A549 (cell line): ENCODE data around the gene GBE1. TPM values are rescaled to one million over a fixed set of nuclear protein-coding genes. Genes with fewer than 3 reads are reported as not detected.

Experiments used
- ATAC-seq, 2 experiments: fragments of 200-7000 bp in 1 of 2; fragments of >200 bp in 1 of 2; cut with Nextera tagmentation in 1 of 2; cut with Tn5 transposase in 1 of 2; 3 replicates each; pipeline versions ENCODE4 v1.8.0 to v1.9.1; 2018 to 2020; ENCODE audit warnings: mild to moderate bottlenecking in 1 of 2, moderate library complexity in 1 of 2
- CTCF ChIA-PET: fragments of 300-600 bp; sonication (Branson Sonifier 250); formaldehyde crosslinking; extraction: SDS; loops from one replicate; lab custom pipeline; 2021; ENCODE audit warnings: antibody characterized with exemption, inconsistent platforms; lab: Yijun Ruan, JAX
- POLR2A ChIA-PET: fragments of 350-600 bp; formaldehyde crosslinking; extraction: SDS; loops from one replicate; lab custom pipeline; 2021; ENCODE audit warnings: antibody characterized with exemption, inconsistent platforms; lab: Yijun Ruan, JAX
- DNase-seq, 2 experiments: peaks; one replicate each; pipeline versions ENCODE4 v3.0.0 to v3.0.0-alpha.2; 2011 to 2016; ENCODE audit warnings: low read depth in 1 of 2, low spot score in 1 of 2
- FAIRE-seq: peaks from 2 replicates; lab custom pipeline; 2011; peaks lifted over from hg19 to GRCh38; lab: Jason Lieb, UNC
- H3K27ac ChIP-seq, 2 experiments: fragments of >200 bp; sonication (Bioruptor Twin); formaldehyde crosslinking; 3 replicates each; pipeline ENCODE4 v1.5.1; 2016 to 2017
- H3K4me1 ChIP-seq: fragments of >200 bp; sonication (Bioruptor Twin); formaldehyde crosslinking; 3 replicates; pipeline ENCODE4 v1.6.1; 2016
- H3K4me2 ChIP-seq: fragments of >200 bp; sonication (Bioruptor Twin); formaldehyde crosslinking; 3 replicates; pipeline ENCODE4 v1.6.1; 2016
- H3K4me3 ChIP-seq: fragments of >200 bp; sonication (Bioruptor Twin); formaldehyde crosslinking; 3 replicates; pipeline ENCODE4 v1.5.1; 2016
- H3K9me3 ChIP-seq: fragments of >200 bp; sonication (Bioruptor Twin); formaldehyde crosslinking; 3 replicates; pipeline ENCODE4 v1.6.1; 2016
- BHLHE40 ChIP-seq: IDR thresholded peaks from 2 replicates; pipeline ENCODE4 v1.6.1; 2012; ENCODE audit warnings: low read depth, low read length, inconsistent platforms
- CHD2 ChIP-seq: fragments of 150-350 bp; IDR thresholded peaks from 2 replicates; pipeline ENCODE4 v1.6.1; 2014; ENCODE audit warnings: low read length; ENCODE audit not compliant: partially characterized antibody
- FOXS1 ChIP-seq: fragments of 250-450 bp; sonication (Bioruptor Pico); IDR thresholded peaks from 2 replicates; pipeline ENCODE4 v1.5.0; 2020; ENCODE audit warnings: mild to moderate bottlenecking, moderate library complexity
- HDAC2 ChIP-seq: fragments of 200-600 bp; sonication (generic); IDR thresholded peaks from 2 replicates; pipeline ENCODE4 v1.6.1; 2016
- HOXB13 ChIP-seq: fragments of 250-450 bp; sonication (Bioruptor Pico); IDR thresholded peaks from 2 replicates; pipeline ENCODE4 v1.5.0; 2020; ENCODE audit warnings: low read depth, mild to moderate bottlenecking, moderate library complexity
- HOXB5 ChIP-seq: fragments of 250-450 bp; sonication (Bioruptor Pico); IDR thresholded peaks from 2 replicates; pipeline ENCODE4 v1.5.0; 2020; ENCODE audit warnings: mild to moderate bottlenecking, moderate library complexity
- JUN ChIP-seq, 2 experiments: fragments of >200 bp; sonication (Bioruptor Twin); formaldehyde crosslinking; IDR thresholded peaks; 2 replicates in 1 of 2; 3 replicates in 1 of 2; pipeline ENCODE4 v1.6.1; 2016 to 2017
- KDM5A ChIP-seq: fragments of 200-600 bp; sonication (generic); IDR thresholded peaks from 2 replicates; pipeline ENCODE4 v1.6.1; 2016; ENCODE audit warnings: antibody characterized with exemption, mild to moderate bottlenecking
- MYC ChIP-seq: IDR thresholded peaks from 2 replicates; pipeline ENCODE4 v1.6.1; 2012; ENCODE audit warnings: mild to moderate bottlenecking, inconsistent platforms, low read length, improper control_type of control experiment, borderline replicate concordance
- POLR2A ChIP-seq: IDR thresholded peaks from 2 replicates; pipeline ENCODE4 v1.6.1; 2012; ENCODE audit warnings: mild to moderate bottlenecking, low read length
- RAD21 ChIP-seq, 2 experiments: fragments of >200 bp in 1 of 2; sonication (Bioruptor Twin) in 1 of 2; formaldehyde crosslinking in 1 of 2; IDR thresholded peaks in 1 of 2; conservative IDR thresholded peaks in 1 of 2; 2 replicates in 1 of 2; 3 replicates in 1 of 2; pipeline ENCODE4 v1.6.1; 2012 to 2018; ENCODE audit warnings: inconsistent platforms in 1 of 2
- RARB ChIP-seq: fragments of 250-450 bp; sonication (Bioruptor Pico); IDR thresholded peaks from 2 replicates; pipeline ENCODE4 v1.8.0; 2021; ENCODE audit warnings: mild to moderate bottlenecking, moderate library complexity
- RCOR1 ChIP-seq: fragments of 150-350 bp; IDR thresholded peaks from 2 replicates; pipeline ENCODE4 v1.6.1; 2014; ENCODE audit warnings: antibody characterized with exemption, low read length, low read depth
- TP53 ChIP-seq: fragments of 250-450 bp; sonication (Bioruptor Pico); IDR thresholded peaks from 2 replicates; pipeline ENCODE4 v1.5.0; 2021; ENCODE audit warnings: mild to moderate bottlenecking, moderate library complexity
- ZSCAN20 ChIP-seq: fragments of 250-450 bp; sonication (Bioruptor Pico); IDR thresholded peaks from 2 replicates; pipeline ENCODE4 v1.8.0; 2022; ENCODE audit warnings: mild to moderate bottlenecking, moderate library complexity
- WGBS: methylation state at CpG from one replicate; pipeline ENCODE4 v1.1.6; 2017; ENCODE audit errors: missing lambda C conversion rate; 5-methylcytosine and 5-hydroxymethylcytosine counted together
- polyA plus RNA-seq, 4 experiments: library from polyadenylated mRNA; depleted of rRNA in 3 of 4; stranded (reverse); fragments of >200 nt; fragmentation: RNase III in 1 of 4; extraction: RNeasy Plus Mini Kit Qiagen cat#74134 plus additional on column Dnase treatment in 1 of 4; gene quantifications; 2 replicates in 3 of 4; 3 replicates in 1 of 4; pipeline ENCODE4 v1.2.3, GENCODE V29; 2011 to 2017
- TF ChIP-seq, protein P1 (sequence below): IDR thresholded peaks from 2 replicates; pipeline ENCODE4 v1.6.1; 2012
- TF ChIP-seq, protein P2 (sequence below): fragments of 150-350 bp; IDR thresholded peaks from 2 replicates; pipeline ENCODE4 v1.6.1; 2014; ENCODE audit warnings: low read depth, mild to moderate bottlenecking, low read length
- TF ChIP-seq, protein P3 (sequence below): fragments of 250-450 bp; sonication (Bioruptor Pico); IDR thresholded peaks from 2 replicates; pipeline ENCODE4 v1.5.0; 2021; ENCODE audit warnings: mild to moderate bottlenecking, moderate library complexity, borderline replicate concordance

The GBE1 gene
- polyA plus RNA-seq, 2 of the 4 experiments (the other 2 are of a cell fraction) = 39.5 to 55.0 TPM

DNA sequence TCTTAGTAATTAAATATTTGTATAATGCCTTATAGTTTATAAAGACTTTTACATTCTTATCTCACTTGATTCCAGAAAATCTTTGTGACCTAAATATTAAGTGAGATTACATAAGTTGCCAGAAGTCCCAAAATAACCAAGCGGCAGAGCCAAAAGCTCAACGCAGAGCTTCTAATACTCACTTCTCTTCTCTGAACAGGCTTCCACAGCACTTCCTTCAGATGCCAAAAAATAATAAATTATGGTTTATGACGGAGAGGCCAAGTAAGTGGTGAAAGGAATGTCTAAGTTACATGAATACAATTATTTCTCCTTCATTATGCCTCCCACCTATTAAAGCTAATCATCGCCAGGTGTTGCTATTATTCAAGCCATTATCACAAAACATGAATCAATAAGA is 110.3 kb downstream of the GBE1 start:
- Histone ChIP-seq H3K27ac (no peak overlapping the region), H3K4me3 (no peak overlapping the region), H3K9me3 (no peaks in the 10 kb centered on the region), H3K4me2 (no peak overlapping the region), H3K4me1 (no peaks in the 10 kb centered on the region; the same call in 2 of the 3 replicates)
- no peak for DNase-seq
- CTCF ChIA-PET = interaction anchor here (0.6 to 1.3 kb wide), 3 partner anchors 161 to 283 kb away, joined by 3 to 4 read pairs (median 3); no protein-coding TSS in a partner anchor
- WGBS = 97% methylated on average over 4 of the region's 4 CpGs
- no peak for ATAC-seq
- POLR2A ChIA-PET = no interaction called here
- FAIRE-seq = no peak
- TF ChIP-seq, protein P1, sequence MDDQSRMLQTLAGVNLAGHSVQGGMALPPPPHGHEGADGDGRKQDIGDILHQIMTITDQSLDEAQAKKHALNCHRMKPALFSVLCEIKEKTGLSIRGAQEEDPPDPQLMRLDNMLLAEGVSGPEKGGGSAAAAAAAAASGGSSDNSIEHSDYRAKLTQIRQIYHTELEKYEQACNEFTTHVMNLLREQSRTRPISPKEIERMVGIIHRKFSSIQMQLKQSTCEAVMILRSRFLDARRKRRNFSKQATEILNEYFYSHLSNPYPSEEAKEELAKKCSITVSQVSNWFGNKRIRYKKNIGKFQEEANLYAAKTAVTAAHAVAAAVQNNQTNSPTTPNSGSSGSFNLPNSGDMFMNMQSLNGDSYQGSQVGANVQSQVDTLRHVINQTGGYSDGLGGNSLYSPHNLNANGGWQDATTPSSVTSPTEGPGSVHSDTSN = no peak
- TF ChIP-seq, protein P2, sequence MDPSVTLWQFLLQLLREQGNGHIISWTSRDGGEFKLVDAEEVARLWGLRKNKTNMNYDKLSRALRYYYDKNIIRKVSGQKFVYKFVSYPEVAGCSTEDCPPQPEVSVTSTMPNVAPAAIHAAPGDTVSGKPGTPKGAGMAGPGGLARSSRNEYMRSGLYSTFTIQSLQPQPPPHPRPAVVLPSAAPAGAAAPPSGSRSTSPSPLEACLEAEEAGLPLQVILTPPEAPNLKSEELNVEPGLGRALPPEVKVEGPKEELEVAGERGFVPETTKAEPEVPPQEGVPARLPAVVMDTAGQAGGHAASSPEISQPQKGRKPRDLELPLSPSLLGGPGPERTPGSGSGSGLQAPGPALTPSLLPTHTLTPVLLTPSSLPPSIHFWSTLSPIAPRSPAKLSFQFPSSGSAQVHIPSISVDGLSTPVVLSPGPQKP = no peak
- TF ChIP-seq RARB (CRISPR knock-in tag) = no peak

DNA sequence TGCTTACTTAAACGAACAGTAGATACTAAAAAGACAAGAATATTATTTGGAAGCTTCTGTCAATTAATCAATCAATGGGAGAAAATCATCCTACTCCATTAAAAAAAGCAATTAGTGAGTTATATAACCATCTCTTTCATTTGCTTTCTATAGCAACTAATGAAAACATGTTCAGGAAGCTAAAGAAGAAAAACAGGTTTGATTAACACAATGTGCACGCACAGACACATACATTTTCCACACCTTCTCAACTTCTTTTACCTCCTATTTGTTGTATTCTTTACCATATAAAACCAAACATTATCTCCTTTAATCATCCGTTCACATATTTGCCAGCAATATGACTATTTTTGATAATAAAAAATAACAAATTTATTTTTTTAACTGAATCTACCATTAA is 111.3 kb downstream of the GBE1 start:
- TF ChIP-seq RCOR1 (no peak), RAD21 (conservative IDR thresholded peaks at IDR 0.05 in 1 of 2, IDR thresholded peaks at IDR 0.05 in 1 of 2) (no peak), MYC (no peak), TP53 (CRISPR knock-in tag) (no peak), HOXB13 (CRISPR knock-in tag) (no peak), ZSCAN20 (CRISPR knock-in tag) (no peak), JUN (IDR thresholded peaks at IDR 0.05) (no peak), HOXB5 (CRISPR knock-in tag) (no peak), HDAC2 (no peak), BHLHE40 (no peak), POLR2A (no peak)
- TF ChIP-seq, protein P3, sequence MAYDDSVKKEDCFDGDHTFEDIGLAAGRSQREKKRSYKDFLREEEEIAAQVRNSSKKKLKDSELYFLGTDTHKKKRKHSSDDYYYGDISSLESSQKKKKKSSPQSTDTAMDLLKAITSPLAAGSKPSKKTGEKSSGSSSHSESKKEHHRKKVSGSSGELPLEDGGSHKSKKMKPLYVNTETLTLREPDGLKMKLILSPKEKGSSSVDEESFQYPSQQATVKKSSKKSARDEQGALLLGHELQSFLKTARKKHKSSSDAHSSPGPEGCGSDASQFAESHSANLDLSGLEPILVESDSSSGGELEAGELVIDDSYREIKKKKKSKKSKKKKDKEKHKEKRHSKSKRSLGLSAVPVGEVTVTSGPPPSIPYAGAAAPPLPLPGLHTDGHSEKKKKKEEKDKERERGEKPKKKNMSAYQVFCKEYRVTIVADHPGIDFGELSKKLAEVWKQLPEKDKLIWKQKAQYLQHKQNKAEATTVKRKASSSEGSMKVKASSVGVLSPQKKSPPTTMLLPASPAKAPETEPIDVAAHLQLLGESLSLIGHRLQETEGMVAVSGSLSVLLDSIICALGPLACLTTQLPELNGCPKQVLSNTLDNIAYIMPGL (CRISPR knock-in tag) = no peak
- no peak for DNase-seq
- no peak for FAIRE-seq
- ChIA-PET POLR2A (no interaction called here), CTCF (interaction anchor here (0.6 to 1.3 kb wide), 2 partner anchors 149 to 261 kb away, joined by 3 to 4 read pairs; no protein-coding TSS in a partner anchor)
- Histone ChIP-seq H3K4me3 (no peak overlapping the region), H3K4me2 (no peak overlapping the region), H3K4me1 (no peaks in the 10 kb centered on the region; the same call in 2 of the 3 replicates), H3K27ac (no peak overlapping the region), H3K9me3 (no peaks in the 10 kb centered on the region)
- no peak for ATAC-seq
- 90% methylated on average over 3 of the region's 3 CpGs for WGBS

DNA sequence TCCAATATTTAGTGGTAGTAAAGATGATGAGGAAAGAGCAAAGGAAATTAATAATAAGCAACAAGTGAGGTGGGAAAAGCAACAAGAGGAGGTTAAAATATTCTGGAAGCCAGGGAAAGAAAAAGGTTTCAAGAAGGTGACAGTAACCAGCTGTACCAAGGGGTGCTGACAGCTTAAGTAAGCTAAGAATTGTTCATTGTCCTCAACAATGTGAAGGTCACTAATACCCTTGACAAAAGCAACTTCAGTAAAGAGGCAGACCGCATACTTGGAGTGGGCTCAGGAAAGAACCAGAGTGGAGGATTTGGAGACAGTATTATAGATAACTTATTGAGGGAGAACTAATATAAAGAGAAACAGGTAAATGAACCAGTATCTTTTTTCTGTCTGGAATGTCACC is 116.2 kb downstream of the GBE1 start:
- no peak for DNase-seq
- ChIA-PET CTCF (interaction anchor here (1.0 to 1.3 kb wide), 3 partner anchors 8 to 226 kb away, joined by 3 to 4 read pairs (median 3); no protein-coding TSS in a partner anchor), POLR2A (no interaction called here)
- no peak for FAIRE-seq
- Histone ChIP-seq H3K4me2 (no peak overlapping the region), H3K4me3 (no peak overlapping the region), H3K27ac (no peak overlapping the region), H3K4me1 (no peaks in the 10 kb centered on the region; the same call in 2 of the 3 replicates), H3K9me3 (no peaks in the 10 kb centered on the region)
- no peak for ATAC-seq
- TF ChIP-seq CHD2 = no peak
- TF ChIP-seq, protein P2 = no peak
- TF ChIP-seq KDM5A = no peak
- no peak for TF ChIP-seq FOXS1 (CRISPR knock-in tag)
- WGBS = 89% methylated on average over 1 of the region's 1 CpG
